ENCODE results near the gene SMIM15. TPM values are rescaled to one million over a fixed set of nuclear protein-coding genes. Genes with fewer than 3 reads are reported as not detected.

SMIM15 gene
- total RNA-seq, 1 donor from 2014 or later, result 56.6 TPM

- peaks cover 12% of the 10 kb centered on the region for H3K9me3 Mint-ChIP-seq (ENCODE audit: low read depth)
- peaks cover 3% of the 10 kb centered on the region for H3K36me3 Mint-ChIP-seq (ENCODE audit: low read depth)
- no peak for TF ChIP-seq CTCF (IDR thresholded peaks at IDR 0.05)
- no peak for DNase-seq (ENCODE audit: low spot score)
- no peaks in the 10 kb centered on the region for H3K4me1 Mint-ChIP-seq (ENCODE audit: low read depth)
- H3K27ac Mint-ChIP-seq (ENCODE audit: unreplicated experiment), result no peak overlapping the region
- H3K27me3 Mint-ChIP-seq (ENCODE audit: low read depth), result no peaks in the 10 kb centered on the region
- H3K4me3 Mint-ChIP-seq (ENCODE audit: unreplicated experiment), result no peak overlapping the region
Measured at GRCh38 chr5:61148515-61148914, 13.8 kb downstream of the SMIM15 start.

DNA sequence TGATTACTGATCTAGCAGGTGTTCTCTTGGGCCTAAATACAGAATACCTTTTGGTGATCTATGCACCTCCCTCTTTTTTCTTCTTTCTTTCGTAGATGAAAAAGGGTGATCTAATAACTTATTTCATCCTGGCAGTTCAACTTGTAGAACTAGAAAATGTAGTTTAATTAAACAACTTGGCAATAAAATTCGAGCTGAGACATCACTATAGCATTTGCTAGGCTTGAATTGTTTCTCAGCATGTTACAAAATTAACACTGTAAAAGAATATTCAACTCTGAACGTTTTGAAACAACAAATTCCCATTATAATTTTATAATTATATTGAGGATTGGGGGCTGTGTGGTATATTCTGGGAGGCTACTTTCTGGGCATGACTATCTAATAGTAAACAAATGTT, 19.5 kb downstream of the SMIM15 start:
- Mint-ChIP-seq H3K27me3 (ENCODE audit: low read depth) (no peaks in the 10 kb centered on the region), H3K4me1 (ENCODE audit: low read depth) (no peaks in the 10 kb centered on the region), H3K4me3 (ENCODE audit: unreplicated experiment) (no peak overlapping the region), H3K36me3 (ENCODE audit: low read depth) (no peaks in the 10 kb centered on the region), H3K9me3 (ENCODE audit: low read depth) (peaks cover 6% of the 10 kb centered on the region), H3K27ac (ENCODE audit: unreplicated experiment) (no peak overlapping the region)
- no peak for TF ChIP-seq CTCF (IDR thresholded peaks at IDR 0.05)
- DNase-seq (ENCODE audit: low spot score), result no peak

GRCh38 chr5:61142391-61142790, 19.9 kb downstream of the SMIM15 start:
- Mint-ChIP-seq H3K36me3 (ENCODE audit: low read depth) (no peaks in the 10 kb centered on the region), H3K27ac (ENCODE audit: unreplicated experiment) (no peak overlapping the region), H3K4me1 (ENCODE audit: low read depth) (no peaks in the 10 kb centered on the region), H3K9me3 (ENCODE audit: low read depth) (peaks cover 6% of the 10 kb centered on the region), H3K27me3 (ENCODE audit: low read depth) (no peaks in the 10 kb centered on the region), H3K4me3 (ENCODE audit: unreplicated experiment) (no peak overlapping the region)
- no peak for DNase-seq (ENCODE audit: low spot score)
- TF ChIP-seq CTCF (IDR thresholded peaks at IDR 0.05), result no peak

GRCh38 chr5:61141801-61142200, 20.5 kb downstream of the SMIM15 start:
- no peak for DNase-seq (ENCODE audit: low spot score)
- Mint-ChIP-seq H3K27me3 (ENCODE audit: low read depth) (no peaks in the 10 kb centered on the region), H3K36me3 (ENCODE audit: low read depth) (no peaks in the 10 kb centered on the region), H3K4me1 (ENCODE audit: low read depth) (no peaks in the 10 kb centered on the region), H3K27ac (ENCODE audit: unreplicated experiment) (no peak overlapping the region), H3K9me3 (ENCODE audit: low read depth) (peaks cover 4% of the 10 kb centered on the region), H3K4me3 (ENCODE audit: unreplicated experiment) (no peak overlapping the region)
- no peak for TF ChIP-seq CTCF (IDR thresholded peaks at IDR 0.05)

- Mint-ChIP-seq H3K36me3 (ENCODE audit: low read depth) (no peaks in the 10 kb centered on the region), H3K27me3 (ENCODE audit: low read depth) (no peaks in the 10 kb centered on the region), H3K4me3 (ENCODE audit: unreplicated experiment) (no peak overlapping the region), H3K9me3 (ENCODE audit: low read depth) (no peaks in the 10 kb centered on the region), H3K27ac (ENCODE audit: unreplicated experiment) (no peak overlapping the region), H3K4me1 (ENCODE audit: low read depth) (no peaks in the 10 kb centered on the region)
- no peak for DNase-seq (ENCODE audit: low spot score)
- no peak for TF ChIP-seq CTCF (IDR thresholded peaks at IDR 0.05)
Measured at GRCh38 chr5:61139931-61140330, 22.3 kb downstream of the SMIM15 start.

Data from chondrocyte (in vitro differentiated cells).